OCI-LY7 (cell line): Measurements from ENCODE around the gene SRRM1.

Experiments used
- CTCF ChIP-seq: fragments of 200-600 bp; sonication (generic); conservative IDR thresholded peaks from 2 replicates; pipeline ENCODE4 v1.5.1; 2014; ENCODE audit warnings: mild to moderate bottlenecking, antibody characterized with exemption, low read length, moderate library complexity, mixed read lengths
- EZH2phosphoT487 ChIP-seq: fragments of 200-600 bp; sonication (generic); IDR thresholded peaks from 2 replicates; pipeline ENCODE4 v1.6.1; 2018; ENCODE audit warnings: low read depth, borderline replicate concordance, mild to moderate bottlenecking, mixed run types, antibody characterized with exemption, low read length, moderate library complexity, mixed read lengths

GRCh38 chr1:24711329-24711728, 68.2 kb downstream of the SRRM1 start:
- TF ChIP-seq EZH2phosphoT487: no peak
- no peak for TF ChIP-seq CTCF
